Amniotic epithelial cell (primary cell): ENCODE data around the gene CCIN.
A peak's percentile ranks its signal among the peaks of the same experiment; 100 is the strongest.
"Not testable (repeated sequence)": the region's sequence is repeated elsewhere in the genome, so short reads cannot be mapped to it uniquely, and the experiment has no call there.

ENCODE experiments used
- DNase-seq: peaks from one replicate; pipeline ENCODE4 v3.0.0-alpha.2; 2010; ENCODE audit warnings: low read depth

Gene CCIN

GRCh38 chr9:36169166-36169565, at the start of gene CCIN:
CCIN (plus strand) TSS chr9:36169388; CDS start chr9:36169503, 115 bp downstream.
- peak; percentile 29 for DNase-seq

GRCh38 chr9:36119476-36119875, 49.7 kb upstream of the CCIN start:
- no peak for DNase-seq

GRCh38 chr9:36120705-36121104, 48.5 kb upstream of the CCIN start:
- DNase-seq, result no peak

- DNase-seq, result no peak
Measured at GRCh38 chr9:36121971-36122370, 47.2 kb upstream of the CCIN start.

- DNase-seq, result no peak
Measured at GRCh38 chr9:36123515-36123914, 45.7 kb upstream of the CCIN start.

GRCh38 chr9:36125062-36125855, 43.9 kb upstream of the CCIN start:
- no peak for DNase-seq

- DNase-seq, result no peak
Measured at GRCh38 chr9:36126016-36126730, 43.0 kb upstream of the CCIN start.

GRCh38 chr9:36127652-36128244, 41.4 kb upstream of the CCIN start:
- DNase-seq, result no peak

GRCh38 chr9:36128349-36128748, 40.8 kb upstream of the CCIN start:
- no peak for DNase-seq

- peak; percentile 68 for DNase-seq
Measured at GRCh38 chr9:36129139-36129538, 40.0 kb upstream of the CCIN start.

GRCh38 chr9:36131666-36132065, 37.5 kb upstream of the CCIN start:
- DNase-seq, result not testable (repeated sequence)

- DNase-seq, result peak; percentile 68
Measured at GRCh38 chr9:36132086-36132485, 37.1 kb upstream of the CCIN start.

GRCh38 chr9:36134761-36135505, 34.3 kb upstream of the CCIN start:
- no peak for DNase-seq

- no peak for DNase-seq
Measured at GRCh38 chr9:36135741-36136271, 33.4 kb upstream of the CCIN start.

- peak; percentile 52 for DNase-seq
Measured at GRCh38 chr9:36136272-36136893, 32.8 kb upstream of the CCIN start, which contains the start of gene GLIPR2. GLIPR2 (plus strand) TSS chr9:36136733; CDS start chr9:36136779, 46 bp downstream.

GRCh38 chr9:36136894-36137391, 32.2 kb upstream of the CCIN start:
- no peak for DNase-seq

- DNase-seq, result no peak
Measured at GRCh38 chr9:36137392-36138004, 31.7 kb upstream of the CCIN start.

GRCh38 chr9:36138496-36138895, 30.7 kb upstream of the CCIN start:
- no peak for DNase-seq

- no peak for DNase-seq
Measured at GRCh38 chr9:36138901-36139300, 30.3 kb upstream of the CCIN start.
